ENCODE measurements around the gene SNAPC1.
"Not testable (repeated sequence)": the region's sequence is repeated elsewhere in the genome, so short reads cannot be mapped to it uniquely, and the experiment has no call there.

SNAPC1 gene

GRCh38 chr14:61754627-61755381 lies 7.4 kb upstream of the SNAPC1 start:
- no peak overlapping the region for H3K27ac ChIP-seq
- H3K9me3 ChIP-seq = no peaks in the 10 kb centered on the region
- no peak overlapping the region for H3K4me3 ChIP-seq (ENCODE audit: low read depth in 1 of 2, low read length in 1 of 2)
- no peak for TF ChIP-seq CTCF (IDR thresholded peaks at IDR 0.05)
- H3K36me3 ChIP-seq = no peaks in the 10 kb centered on the region
- H3K4me1 ChIP-seq (ENCODE audit: control insufficient read depth in 1 of 2, insufficient read depth in 1 of 2, low read depth in 1 of 2, low read length in 1 of 2) = peaks cover 20 to 27% of the 10 kb centered on the region in 2 experiments
- no peaks in the 10 kb centered on the region for H3K27me3 ChIP-seq

- H3K27ac ChIP-seq; H3K27me3 ChIP-seq; H3K9me3 ChIP-seq; H3K36me3 ChIP-seq; H3K4me3 ChIP-seq (ENCODE audit: low read depth in 1 of 2, low read length in 1 of 2): not testable (repeated sequence)
- peaks cover 19 to 21% of the 10 kb centered on the region in 2 experiments for H3K4me1 ChIP-seq (ENCODE audit: control insufficient read depth in 1 of 2, insufficient read depth in 1 of 2, low read depth in 1 of 2, low read length in 1 of 2)
These were observed 6.9 kb upstream of the SNAPC1 start for GRCh38 chr14:61755382-61755742.

DNA sequence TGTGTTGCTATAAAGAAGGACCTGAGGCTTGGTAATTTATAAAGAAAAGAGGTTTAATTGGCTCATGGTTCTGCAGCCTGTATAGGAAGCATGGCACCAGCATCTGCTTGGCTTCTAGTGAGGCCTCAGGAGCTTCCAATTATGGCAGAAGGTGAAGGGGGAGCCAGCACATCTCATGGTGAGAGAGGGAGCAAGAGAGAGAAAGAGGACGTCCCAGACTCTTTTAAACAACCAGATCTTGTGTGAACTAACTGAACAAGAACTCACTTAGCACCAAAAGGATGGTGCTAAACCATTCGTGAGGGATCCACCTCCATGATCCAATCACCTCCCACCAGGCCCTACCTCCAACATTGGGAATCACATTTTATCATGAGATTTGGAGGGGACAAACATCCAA lies 6.1 kb upstream of the SNAPC1 start:
- H3K36me3 ChIP-seq = no peaks in the 10 kb centered on the region
- no peak overlapping the region for H3K27ac ChIP-seq
- no peaks in the 10 kb centered on the region for H3K27me3 ChIP-seq
- H3K4me3 ChIP-seq (ENCODE audit: low read depth in 1 of 2, low read length in 1 of 2) = no peak overlapping the region
- TF ChIP-seq CTCF (IDR thresholded peaks at IDR 0.05) = no peak
- H3K4me1 ChIP-seq (ENCODE audit: control insufficient read depth in 1 of 2, insufficient read depth in 1 of 2, low read depth in 1 of 2, low read length in 1 of 2) = peaks cover 13 to 15% of the 10 kb centered on the region in 2 experiments
- H3K9me3 ChIP-seq = no peaks in the 10 kb centered on the region

- Histone ChIP-seq H3K4me1 (ENCODE audit: control insufficient read depth in 1 of 2, insufficient read depth in 1 of 2, low read depth in 1 of 2, low read length in 1 of 2) (peaks cover 11 to 16% of the 10 kb centered on the region in 2 experiments), H3K9me3 (no peaks in the 10 kb centered on the region), H3K27ac (no peak overlapping the region), H3K36me3 (no peaks in the 10 kb centered on the region), H3K4me3 (ENCODE audit: low read depth in 1 of 2, low read length in 1 of 2) (no peak overlapping the region), H3K27me3 (no peaks in the 10 kb centered on the region)
- TF ChIP-seq CTCF (IDR thresholded peaks at IDR 0.05) = no peak
These were observed 2.3 kb upstream of the SNAPC1 start for GRCh38 chr14:61759878-61760277.

- Histone ChIP-seq H3K9me3 (no peaks in the 10 kb centered on the region), H3K4me3 (ENCODE audit: low read depth in 1 of 2, low read length in 1 of 2) (peak overlapping the region; percentile 76 to 92), H3K27ac (peak overlapping the region; percentile 86), H3K36me3 (no peaks in the 10 kb centered on the region), H3K4me1 (ENCODE audit: control insufficient read depth in 1 of 2, insufficient read depth in 1 of 2, low read depth in 1 of 2, low read length in 1 of 2) (peaks cover 11 to 16% of the 10 kb centered on the region in 2 experiments), H3K27me3 (no peaks in the 10 kb centered on the region)
- no peak for TF ChIP-seq CTCF (IDR thresholded peaks at IDR 0.05)
These were observed 663 bp upstream of the SNAPC1 start for GRCh38 chr14:61761557-61761956.

DNA sequence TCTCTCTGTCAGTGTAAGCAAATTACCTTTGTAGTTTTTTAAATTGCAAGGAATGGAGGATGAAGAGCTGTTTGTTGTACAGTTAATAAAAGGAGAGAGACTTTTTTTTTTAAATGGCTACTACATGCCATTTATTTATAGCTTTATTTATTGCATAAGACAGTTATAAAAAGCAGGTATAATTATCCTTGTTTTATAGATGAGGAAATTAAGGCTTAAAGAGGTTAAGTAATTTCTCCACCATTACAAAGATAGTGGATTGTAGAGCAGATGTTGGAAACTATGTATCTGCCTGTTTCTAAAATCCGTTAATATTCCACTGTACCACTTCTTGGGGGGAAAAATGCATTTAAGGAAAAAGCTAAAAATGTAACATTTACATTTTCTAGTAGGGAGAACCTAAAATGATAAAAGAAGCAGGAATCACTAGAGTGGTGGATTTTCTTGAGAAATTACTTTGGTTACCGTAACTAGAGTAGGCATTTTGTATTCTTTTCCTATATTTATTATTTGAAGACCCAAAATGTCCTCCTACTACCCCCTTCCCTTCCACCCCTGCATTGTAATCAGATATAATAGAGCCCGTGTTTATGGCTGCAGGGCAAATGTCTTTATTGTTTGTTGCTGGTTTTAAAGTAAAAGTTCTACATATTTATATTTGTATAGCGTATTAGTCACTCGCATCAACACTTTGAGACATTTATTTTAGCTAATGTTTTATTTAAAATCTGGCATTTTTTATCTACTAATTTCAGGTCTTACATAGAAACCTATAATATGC lies 2.3 kb downstream of the SNAPC1 start:
- H3K9me3 ChIP-seq = no peaks in the 10 kb centered on the region
- TF ChIP-seq CTCF (IDR thresholded peaks at IDR 0.05) = no peak
- no peak overlapping the region for H3K4me3 ChIP-seq (ENCODE audit: low read depth in 1 of 2, low read length in 1 of 2)
- H3K4me1 ChIP-seq (ENCODE audit: control insufficient read depth in 1 of 2, insufficient read depth in 1 of 2, low read depth in 1 of 2, low read length in 1 of 2) = peaks cover 11 to 16% of the 10 kb centered on the region in 2 experiments
- H3K36me3 ChIP-seq = no peaks in the 10 kb centered on the region
- H3K27ac ChIP-seq = no peak overlapping the region
- no peaks in the 10 kb centered on the region for H3K27me3 ChIP-seq
